SK-N-MC (cell line): ENCODE measurements around the gene CHAT.

Experiments used
- EZH2 ChIP-seq: fragments of 200-600 bp; sonication (generic); IDR thresholded peaks from one replicate; pipeline ENCODE4 v1.6.1; 2017; ENCODE audit warnings: antibody characterized with exemption
- FOXP2 ChIP-seq: optimal IDR thresholded peaks from 2 replicates; pipeline ENCODE3; 2011; ENCODE audit warnings: mild to moderate bottlenecking, moderate library complexity; ENCODE audit not compliant: insufficient read depth; ENCODE audit errors: extremely low read length, control extremely low read depth

- TF ChIP-seq EZH2 (no peak), FOXP2 (no peak)
These were observed 3.2 kb upstream of the CHAT start for GRCh38 chr10:49610458-49611165.
